WTC11 (cell line): ENCODE results near the gene MACROD2. TPM values are rescaled to one million over a fixed set of nuclear protein-coding genes. Genes with fewer than 3 reads are reported as not detected.

Source experiments
- ATAC-seq: fragments of 200-7000 bp; cut with Tn5 transposase; 2 replicates; pipeline ENCODE4 v1.10.0; 2021; ENCODE audit warnings: mild to moderate bottlenecking, moderate library complexity
- CTCF ChIA-PET: fragments of 300-600 bp; sonication (Branson Sonifier 250); formaldehyde crosslinking; loops from one replicate; lab custom pipeline; 2021; ENCODE audit warnings: antibody characterized with exemption; lab: Charles Lee
- POLR2A ChIA-PET: fragments of 350-600 bp; sonication (Branson Sonifier 250); formaldehyde crosslinking; loops from one replicate; lab custom pipeline; 2021; ENCODE audit warnings: antibody characterized with exemption; lab: Charles Lee
- DNase-seq: peaks from one replicate; pipeline ENCODE4 v3.0.0; 2021; ENCODE audit warnings: low spot score
- H3K27ac Mint-ChIP-seq: 2 replicates; pipeline ENCODE4 v1.8.0; 2021; ENCODE audit warnings: mixed read lengths
- H3K27me3 Mint-ChIP-seq: 2 replicates; pipeline ENCODE4 v1.8.0; 2021; ENCODE audit warnings: low read depth, mild to moderate bottlenecking, moderate library complexity, mixed read lengths
- H3K36me3 Mint-ChIP-seq: 2 replicates; pipeline ENCODE4 v1.8.0; 2021; ENCODE audit warnings: mixed read lengths
- H3K4me1 Mint-ChIP-seq: 2 replicates; pipeline ENCODE4 v1.8.0; 2022; ENCODE audit warnings: mixed read lengths
- H3K4me3 Mint-ChIP-seq: 2 replicates; pipeline ENCODE4 v1.8.0; 2021; ENCODE audit warnings: mild to moderate bottlenecking, moderate library complexity, mixed read lengths
- H3K9me3 Mint-ChIP-seq: 2 replicates; pipeline ENCODE4 v1.8.0; 2021; ENCODE audit warnings: mixed read lengths
- EMX1 ChIP-seq: fragments of 250-450 bp; sonication (Bioruptor Pico); IDR thresholded peaks from 2 replicates; pipeline ENCODE4 v1.8.0; 2021; ENCODE audit warnings: mild to moderate bottlenecking
- ESRRA ChIP-seq: sonication (generic); formaldehyde crosslinking; IDR thresholded peaks from 2 replicates; pipeline ENCODE4 v1.8.1; 2022; ENCODE audit warnings: mild to moderate bottlenecking, missing genetic modification reagents, borderline replicate concordance
- ETV6 ChIP-seq: sonication (generic); formaldehyde crosslinking; IDR thresholded peaks from 2 replicates; pipeline ENCODE4 v1.8.1; 2022; ENCODE audit warnings: mild to moderate bottlenecking, missing genetic modification reagents
- FOXP1 ChIP-seq: sonication (generic); formaldehyde crosslinking; IDR thresholded peaks from 2 replicates; pipeline ENCODE4 v1.8.0; 2022; ENCODE audit warnings: missing genetic modification reagents, mild to moderate bottlenecking, moderate library complexity, borderline replicate concordance
- GABPB1 ChIP-seq: sonication (generic); formaldehyde crosslinking; IDR thresholded peaks from 2 replicates; pipeline ENCODE4 v1.8.1; 2023; ENCODE audit warnings: mild to moderate bottlenecking, missing genetic modification reagents
- HMGA2 ChIP-seq: fragments of 250-450 bp; sonication (Bioruptor Pico); IDR thresholded peaks from 2 replicates; pipeline ENCODE4 v1.4.0; 2021; ENCODE audit warnings: mild to moderate bottlenecking, moderate library complexity
- JUN ChIP-seq: sonication (generic); formaldehyde crosslinking; IDR thresholded peaks from 2 replicates; pipeline ENCODE4 v1.8.0; 2023; ENCODE audit warnings: mild to moderate bottlenecking, missing genetic modification reagents
- NFATC4 ChIP-seq: fragments of 250-450 bp; sonication (Bioruptor Pico); IDR thresholded peaks from 2 replicates; pipeline ENCODE4 v1.9.0; 2021; ENCODE audit warnings: mild to moderate bottlenecking
- SP1 ChIP-seq: sonication (generic); formaldehyde crosslinking; conservative IDR thresholded peaks from 2 replicates; pipeline ENCODE4 v1.8.1; 2022; ENCODE audit warnings: missing genetic modification reagents
- TEAD1 ChIP-seq: sonication (generic); formaldehyde crosslinking; IDR thresholded peaks from 2 replicates; pipeline ENCODE4 v1.8.0; 2022; ENCODE audit warnings: mild to moderate bottlenecking, missing genetic modification reagents
- ZNF219 ChIP-seq: sonication (generic); formaldehyde crosslinking; IDR thresholded peaks from 2 replicates; pipeline ENCODE4 v1.8.0; 2023; ENCODE audit warnings: missing genetic modification reagents, mild to moderate bottlenecking, borderline replicate concordance
- ZNF423 ChIP-seq: fragments of 250-450 bp; sonication (Bioruptor Pico); IDR thresholded peaks from 2 replicates; pipeline ENCODE4 v2.1.2; 2022; ENCODE audit warnings: mild to moderate bottlenecking, moderate library complexity
- total RNA-seq: library from RNA; stranded (reverse); gene quantifications from 3 replicates; pipeline ENCODE4 v1.2.3, GENCODE V29; 2021
- TF ChIP-seq, protein P1 (sequence below): sonication (generic); formaldehyde crosslinking; IDR thresholded peaks from 2 replicates; pipeline ENCODE4 v1.8.0; 2022; ENCODE audit warnings: mild to moderate bottlenecking, missing genetic modification reagents
- TF ChIP-seq, protein P2 (sequence below): fragments of 200-600 bp; IDR thresholded peaks from 2 replicates; pipeline ENCODE4 v1.8.0; 2022; ENCODE audit warnings: antibody characterized with exemption
- TF ChIP-seq, protein P3 (sequence below): sonication (generic); formaldehyde crosslinking; IDR thresholded peaks from 2 replicates; pipeline ENCODE4 v1.8.1; 2023; ENCODE audit warnings: mild to moderate bottlenecking, missing genetic modification reagents
- TF ChIP-seq, protein P4 (sequence below): sonication (generic); formaldehyde crosslinking; IDR thresholded peaks from 2 replicates; pipeline ENCODE4 v1.8.0; 2023; ENCODE audit warnings: missing genetic modification reagents, mild to moderate bottlenecking, borderline replicate concordance
- TF ChIP-seq, protein P5 (sequence below): sonication (generic); formaldehyde crosslinking; IDR thresholded peaks from 2 replicates; pipeline ENCODE4 v1.8.0; 2022; ENCODE audit warnings: mild to moderate bottlenecking, missing genetic modification reagents
- TF ChIP-seq, protein P6 (sequence below): fragments of 250-450 bp; sonication (Bioruptor Pico); IDR thresholded peaks from 2 replicates; pipeline ENCODE4 v1.8.0; 2021; ENCODE audit warnings: mild to moderate bottlenecking
- TF ChIP-seq, protein P7 (sequence below): sonication (generic); formaldehyde crosslinking; IDR thresholded peaks from 2 replicates; pipeline ENCODE4 v1.8.1; 2022; ENCODE audit warnings: missing genetic modification reagents, borderline replicate concordance

The MACROD2 gene
- total RNA-seq, 1 experiment from 2014 or later = 4.1 TPM

DNA sequence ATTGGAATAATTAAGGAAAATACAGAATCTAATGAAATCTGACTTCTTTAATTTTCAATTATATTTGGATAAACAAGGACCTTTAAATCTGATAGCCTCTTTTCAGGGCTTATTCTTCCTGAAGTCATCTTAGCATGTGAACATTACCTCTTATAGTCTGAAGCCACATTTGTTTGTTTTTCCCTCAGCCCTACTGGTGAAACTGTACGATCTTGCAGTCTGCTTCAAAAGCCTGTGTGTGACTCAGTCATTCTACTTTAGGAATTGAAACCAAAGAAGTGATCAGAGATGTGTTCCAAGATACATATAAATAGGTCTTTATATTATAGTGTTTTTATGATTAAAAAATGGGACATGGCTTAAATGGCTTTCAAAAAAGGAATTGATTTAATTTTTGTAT is 67.5 kb downstream of the MACROD2 start:
- DNase-seq = no peak
- POLR2A ChIA-PET = no interaction called here

DNA sequence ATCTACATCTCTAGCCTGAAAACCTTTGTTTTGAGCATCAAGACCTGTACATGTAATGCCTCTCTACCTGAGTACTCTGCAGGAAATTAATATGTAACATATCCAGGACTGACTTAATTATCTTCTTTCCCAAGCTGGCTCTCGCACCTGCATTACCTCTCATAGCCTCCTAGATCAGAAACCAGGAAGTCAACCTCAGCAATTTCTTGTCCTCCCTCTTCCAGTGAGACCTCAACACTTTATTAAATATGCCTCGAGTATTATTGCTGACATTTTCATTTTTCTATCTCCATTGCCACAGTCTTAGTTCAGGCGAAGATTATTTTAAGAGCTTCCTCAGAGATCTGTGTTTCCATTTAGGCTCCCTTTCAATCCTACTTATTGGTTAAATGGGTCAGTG is 69.0 kb downstream of the MACROD2 start:
- ChIA-PET POLR2A (no interaction called here), CTCF (no interaction called here)
- ATAC-seq (no peak), DNase-seq (no peak)
- Mint-ChIP-seq H3K9me3 (no peaks in the 10 kb centered on the region), H3K36me3 (no peaks in the 10 kb centered on the region), H3K4me1 (peaks cover 10% of the 10 kb centered on the region; the same call in 1 of the 2 replicates), H3K27ac (no peak overlapping the region), H3K27me3 (no peaks in the 10 kb centered on the region), H3K4me3 (no peak overlapping the region)
- no peak for TF ChIP-seq HMGA2 (CRISPR knock-in tag)
- no peak for TF ChIP-seq TEAD1 (CRISPR knock-in tag)

More for the DNA sequence above, 67.5 kb downstream of the MACROD2 start:
- Mint-ChIP-seq H3K4me1 (peaks cover 7% of the 10 kb centered on the region; the same call in 1 of the 2 replicates), H3K36me3 (no peaks in the 10 kb centered on the region), H3K9me3 (no peaks in the 10 kb centered on the region), H3K4me3 (no peak overlapping the region), H3K27ac (no peak overlapping the region), H3K27me3 (no peaks in the 10 kb centered on the region)
- TF ChIP-seq, protein P1, sequence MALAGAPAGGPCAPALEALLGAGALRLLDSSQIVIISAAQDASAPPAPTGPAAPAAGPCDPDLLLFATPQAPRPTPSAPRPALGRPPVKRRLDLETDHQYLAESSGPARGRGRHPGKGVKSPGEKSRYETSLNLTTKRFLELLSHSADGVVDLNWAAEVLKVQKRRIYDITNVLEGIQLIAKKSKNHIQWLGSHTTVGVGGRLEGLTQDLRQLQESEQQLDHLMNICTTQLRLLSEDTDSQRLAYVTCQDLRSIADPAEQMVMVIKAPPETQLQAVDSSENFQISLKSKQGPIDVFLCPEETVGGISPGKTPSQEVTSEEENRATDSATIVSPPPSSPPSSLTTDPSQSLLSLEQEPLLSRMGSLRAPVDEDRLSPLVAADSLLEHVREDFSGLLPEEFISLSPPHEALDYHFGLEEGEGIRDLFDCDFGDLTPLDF = no peak
- TF ChIP-seq SP1 (CRISPR knock-in tag) (no peak), GABPB1 (no peak), ETV6 (CRISPR knock-in tag) (no peak), ZNF219 (CRISPR knock-in tag) (no peak)
- TF ChIP-seq, protein P2, sequence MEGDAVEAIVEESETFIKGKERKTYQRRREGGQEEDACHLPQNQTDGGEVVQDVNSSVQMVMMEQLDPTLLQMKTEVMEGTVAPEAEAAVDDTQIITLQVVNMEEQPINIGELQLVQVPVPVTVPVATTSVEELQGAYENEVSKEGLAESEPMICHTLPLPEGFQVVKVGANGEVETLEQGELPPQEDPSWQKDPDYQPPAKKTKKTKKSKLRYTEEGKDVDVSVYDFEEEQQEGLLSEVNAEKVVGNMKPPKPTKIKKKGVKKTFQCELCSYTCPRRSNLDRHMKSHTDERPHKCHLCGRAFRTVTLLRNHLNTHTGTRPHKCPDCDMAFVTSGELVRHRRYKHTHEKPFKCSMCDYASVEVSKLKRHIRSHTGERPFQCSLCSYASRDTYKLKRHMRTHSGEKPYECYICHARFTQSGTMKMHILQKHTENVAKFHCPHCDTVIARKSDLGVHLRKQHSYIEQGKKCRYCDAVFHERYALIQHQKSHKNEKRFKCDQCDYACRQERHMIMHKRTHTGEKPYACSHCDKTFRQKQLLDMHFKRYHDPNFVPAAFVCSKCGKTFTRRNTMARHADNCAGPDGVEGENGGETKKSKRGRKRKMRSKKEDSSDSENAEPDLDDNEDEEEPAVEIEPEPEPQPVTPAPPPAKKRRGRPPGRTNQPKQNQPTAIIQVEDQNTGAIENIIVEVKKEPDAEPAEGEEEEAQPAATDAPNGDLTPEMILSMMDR = no peak
- TF ChIP-seq, protein P3, sequence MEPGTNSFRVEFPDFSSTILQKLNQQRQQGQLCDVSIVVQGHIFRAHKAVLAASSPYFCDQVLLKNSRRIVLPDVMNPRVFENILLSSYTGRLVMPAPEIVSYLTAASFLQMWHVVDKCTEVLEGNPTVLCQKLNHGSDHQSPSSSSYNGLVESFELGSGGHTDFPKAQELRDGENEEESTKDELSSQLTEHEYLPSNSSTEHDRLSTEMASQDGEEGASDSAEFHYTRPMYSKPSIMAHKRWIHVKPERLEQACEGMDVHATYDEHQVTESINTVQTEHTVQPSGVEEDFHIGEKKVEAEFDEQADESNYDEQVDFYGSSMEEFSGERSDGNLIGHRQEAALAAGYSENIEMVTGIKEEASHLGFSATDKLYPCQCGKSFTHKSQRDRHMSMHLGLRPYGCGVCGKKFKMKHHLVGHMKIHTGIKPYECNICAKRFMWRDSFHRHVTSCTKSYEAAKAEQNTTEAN (CRISPR knock-in tag) = no peak
- no peak for ATAC-seq
- CTCF ChIA-PET = no interaction called here

DNA sequence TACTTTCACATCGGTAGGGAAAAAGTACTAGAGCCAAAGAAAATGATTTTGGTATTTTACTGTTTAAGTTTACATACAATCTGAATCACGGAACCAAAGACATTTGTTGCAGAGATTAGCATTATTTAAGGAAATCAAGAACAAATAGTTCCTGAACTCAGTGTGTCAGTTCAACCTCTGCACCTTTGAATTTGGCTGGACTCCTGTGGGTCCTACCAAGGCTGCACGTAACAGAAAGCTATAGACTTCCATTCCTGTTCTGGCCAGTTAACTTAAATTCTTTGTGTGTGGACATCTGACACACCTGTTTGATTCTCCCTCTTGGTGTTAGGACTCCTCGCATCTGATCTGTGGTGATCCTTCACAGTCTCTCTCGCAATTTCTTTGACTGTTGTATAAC is 69.6 kb downstream of the MACROD2 start:
- Mint-ChIP-seq H3K36me3 (no peaks in the 10 kb centered on the region), H3K27ac (no peak overlapping the region)
- TF ChIP-seq ZNF423 (CRISPR knock-in tag) = no peak
- no peak for TF ChIP-seq HMGA2 (CRISPR knock-in tag)
- TF ChIP-seq, protein P4, sequence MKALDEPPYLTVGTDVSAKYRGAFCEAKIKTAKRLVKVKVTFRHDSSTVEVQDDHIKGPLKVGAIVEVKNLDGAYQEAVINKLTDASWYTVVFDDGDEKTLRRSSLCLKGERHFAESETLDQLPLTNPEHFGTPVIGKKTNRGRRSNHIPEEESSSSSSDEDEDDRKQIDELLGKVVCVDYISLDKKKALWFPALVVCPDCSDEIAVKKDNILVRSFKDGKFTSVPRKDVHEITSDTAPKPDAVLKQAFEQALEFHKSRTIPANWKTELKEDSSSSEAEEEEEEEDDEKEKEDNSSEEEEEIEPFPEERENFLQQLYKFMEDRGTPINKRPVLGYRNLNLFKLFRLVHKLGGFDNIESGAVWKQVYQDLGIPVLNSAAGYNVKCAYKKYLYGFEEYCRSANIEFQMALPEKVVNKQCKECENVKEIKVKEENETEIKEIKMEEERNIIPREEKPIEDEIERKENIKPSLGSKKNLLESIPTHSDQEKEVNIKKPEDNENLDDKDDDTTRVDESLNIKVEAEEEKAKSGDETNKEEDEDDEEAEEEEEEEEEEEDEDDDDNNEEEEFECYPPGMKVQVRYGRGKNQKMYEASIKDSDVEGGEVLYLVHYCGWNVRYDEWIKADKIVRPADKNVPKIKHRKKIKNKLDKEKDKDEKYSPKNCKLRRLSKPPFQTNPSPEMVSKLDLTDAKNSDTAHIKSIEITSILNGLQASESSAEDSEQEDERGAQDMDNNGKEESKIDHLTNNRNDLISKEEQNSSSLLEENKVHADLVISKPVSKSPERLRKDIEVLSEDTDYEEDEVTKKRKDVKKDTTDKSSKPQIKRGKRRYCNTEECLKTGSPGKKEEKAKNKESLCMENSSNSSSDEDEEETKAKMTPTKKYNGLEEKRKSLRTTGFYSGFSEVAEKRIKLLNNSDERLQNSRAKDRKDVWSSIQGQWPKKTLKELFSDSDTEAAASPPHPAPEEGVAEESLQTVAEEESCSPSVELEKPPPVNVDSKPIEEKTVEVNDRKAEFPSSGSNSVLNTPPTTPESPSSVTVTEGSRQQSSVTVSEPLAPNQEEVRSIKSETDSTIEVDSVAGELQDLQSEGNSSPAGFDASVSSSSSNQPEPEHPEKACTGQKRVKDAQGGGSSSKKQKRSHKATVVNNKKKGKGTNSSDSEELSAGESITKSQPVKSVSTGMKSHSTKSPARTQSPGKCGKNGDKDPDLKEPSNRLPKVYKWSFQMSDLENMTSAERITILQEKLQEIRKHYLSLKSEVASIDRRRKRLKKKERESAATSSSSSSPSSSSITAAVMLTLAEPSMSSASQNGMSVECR = no peak
- no peak for TF ChIP-seq ESRRA (CRISPR knock-in tag)
- TF ChIP-seq NFATC4 (CRISPR knock-in tag) = no peak
- TF ChIP-seq EMX1 (CRISPR knock-in tag) = no peak
- TF ChIP-seq FOXP1 (CRISPR knock-in tag) = no peak
- TF ChIP-seq, protein P5, sequence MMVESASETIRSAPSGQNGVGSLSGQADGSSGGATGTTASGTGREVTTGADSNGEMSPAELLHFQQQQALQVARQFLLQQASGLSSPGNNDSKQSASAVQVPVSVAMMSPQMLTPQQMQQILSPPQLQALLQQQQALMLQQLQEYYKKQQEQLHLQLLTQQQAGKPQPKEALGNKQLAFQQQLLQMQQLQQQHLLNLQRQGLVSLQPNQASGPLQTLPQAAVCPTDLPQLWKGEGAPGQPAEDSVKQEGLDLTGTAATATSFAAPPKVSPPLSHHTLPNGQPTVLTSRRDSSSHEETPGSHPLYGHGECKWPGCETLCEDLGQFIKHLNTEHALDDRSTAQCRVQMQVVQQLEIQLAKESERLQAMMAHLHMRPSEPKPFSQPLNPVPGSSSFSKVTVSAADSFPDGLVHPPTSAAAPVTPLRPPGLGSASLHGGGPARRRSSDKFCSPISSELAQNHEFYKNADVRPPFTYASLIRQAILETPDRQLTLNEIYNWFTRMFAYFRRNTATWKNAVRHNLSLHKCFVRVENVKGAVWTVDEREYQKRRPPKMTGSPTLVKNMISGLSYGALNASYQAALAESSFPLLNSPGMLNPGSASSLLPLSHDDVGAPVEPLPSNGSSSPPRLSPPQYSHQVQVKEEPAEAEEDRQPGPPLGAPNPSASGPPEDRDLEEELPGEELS (CRISPR knock-in tag) = no peak
- TF ChIP-seq, protein P6, sequence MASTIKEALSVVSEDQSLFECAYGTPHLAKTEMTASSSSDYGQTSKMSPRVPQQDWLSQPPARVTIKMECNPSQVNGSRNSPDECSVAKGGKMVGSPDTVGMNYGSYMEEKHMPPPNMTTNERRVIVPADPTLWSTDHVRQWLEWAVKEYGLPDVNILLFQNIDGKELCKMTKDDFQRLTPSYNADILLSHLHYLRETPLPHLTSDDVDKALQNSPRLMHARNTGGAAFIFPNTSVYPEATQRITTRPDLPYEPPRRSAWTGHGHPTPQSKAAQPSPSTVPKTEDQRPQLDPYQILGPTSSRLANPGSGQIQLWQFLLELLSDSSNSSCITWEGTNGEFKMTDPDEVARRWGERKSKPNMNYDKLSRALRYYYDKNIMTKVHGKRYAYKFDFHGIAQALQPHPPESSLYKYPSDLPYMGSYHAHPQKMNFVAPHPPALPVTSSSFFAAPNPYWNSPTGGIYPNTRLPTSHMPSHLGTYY (CRISPR knock-in tag) = no peak
- TF ChIP-seq, protein P7, sequence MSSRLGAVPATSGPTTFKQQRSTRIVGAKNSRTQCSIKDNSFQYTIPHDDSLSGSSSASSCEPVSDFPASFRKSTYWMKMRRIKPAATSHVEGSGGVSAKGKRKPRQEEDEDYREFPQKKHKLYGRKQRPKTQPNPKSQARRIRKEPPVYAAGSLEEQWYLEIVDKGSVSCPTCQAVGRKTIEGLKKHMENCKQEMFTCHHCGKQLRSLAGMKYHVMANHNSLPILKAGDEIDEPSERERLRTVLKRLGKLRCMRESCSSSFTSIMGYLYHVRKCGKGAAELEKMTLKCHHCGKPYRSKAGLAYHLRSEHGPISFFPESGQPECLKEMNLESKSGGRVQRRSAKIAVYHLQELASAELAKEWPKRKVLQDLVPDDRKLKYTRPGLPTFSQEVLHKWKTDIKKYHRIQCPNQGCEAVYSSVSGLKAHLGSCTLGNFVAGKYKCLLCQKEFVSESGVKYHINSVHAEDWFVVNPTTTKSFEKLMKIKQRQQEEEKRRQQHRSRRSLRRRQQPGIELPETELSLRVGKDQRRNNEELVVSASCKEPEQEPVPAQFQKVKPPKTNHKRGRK (CRISPR knock-in tag) = no peak
- TF ChIP-seq JUN (CRISPR knock-in tag) = no peak

More for the DNA sequence above, 69.6 kb downstream of the MACROD2 start:
- Mint-ChIP-seq H3K9me3 (no peaks in the 10 kb centered on the region), H3K4me1 (peaks cover 10% of the 10 kb centered on the region; the same call in 1 of the 2 replicates), H3K27me3 (no peaks in the 10 kb centered on the region), H3K4me3 (no peak overlapping the region)
- ATAC-seq = no peak
- DNase-seq = no peak
- ChIA-PET CTCF (no interaction called here), POLR2A (no interaction called here)
